Measurements from ENCODE around the gene CAPN8.

- TF ChIP-seq POLR2A (IDR thresholded peaks at IDR 0.05) (no peak), CTCF (IDR thresholded peaks at IDR 0.05) (no peak)
Observed at GRCh38 chr1:223557130-223557475, 108.4 kb downstream of the CAPN8 start.
